Uterus (tissue), 2 donors: ENCODE results near the gene JAKMIP2.

ENCODE experiments used
- POLR2A ChIP-seq, 2 donors: fragments of 450-650 bp; IDR thresholded peaks; one replicate each; pipeline ENCODE4 v1.6.1; 2016; ENCODE audit warnings: antibody characterized with exemption in 2 of 2, mild to moderate bottlenecking in 1 of 2, moderate library complexity in 1 of 2
- TF ChIP-seq, protein P1 (sequence below), 4 experiments: fragments of 200-600 bp in 2 of 4; fragments of 450-650 bp in 2 of 4; sonication (generic) in 2 of 4; IDR thresholded peaks; one replicate each; pipeline ENCODE4 v1.5.1; 2016 to 2019; ENCODE audit warnings: antibody characterized with exemption in 4 of 4, mild to moderate bottlenecking in 2 of 4, moderate library complexity in 1 of 4

- TF ChIP-seq, protein P1, sequence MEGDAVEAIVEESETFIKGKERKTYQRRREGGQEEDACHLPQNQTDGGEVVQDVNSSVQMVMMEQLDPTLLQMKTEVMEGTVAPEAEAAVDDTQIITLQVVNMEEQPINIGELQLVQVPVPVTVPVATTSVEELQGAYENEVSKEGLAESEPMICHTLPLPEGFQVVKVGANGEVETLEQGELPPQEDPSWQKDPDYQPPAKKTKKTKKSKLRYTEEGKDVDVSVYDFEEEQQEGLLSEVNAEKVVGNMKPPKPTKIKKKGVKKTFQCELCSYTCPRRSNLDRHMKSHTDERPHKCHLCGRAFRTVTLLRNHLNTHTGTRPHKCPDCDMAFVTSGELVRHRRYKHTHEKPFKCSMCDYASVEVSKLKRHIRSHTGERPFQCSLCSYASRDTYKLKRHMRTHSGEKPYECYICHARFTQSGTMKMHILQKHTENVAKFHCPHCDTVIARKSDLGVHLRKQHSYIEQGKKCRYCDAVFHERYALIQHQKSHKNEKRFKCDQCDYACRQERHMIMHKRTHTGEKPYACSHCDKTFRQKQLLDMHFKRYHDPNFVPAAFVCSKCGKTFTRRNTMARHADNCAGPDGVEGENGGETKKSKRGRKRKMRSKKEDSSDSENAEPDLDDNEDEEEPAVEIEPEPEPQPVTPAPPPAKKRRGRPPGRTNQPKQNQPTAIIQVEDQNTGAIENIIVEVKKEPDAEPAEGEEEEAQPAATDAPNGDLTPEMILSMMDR (IDR thresholded peaks at IDR 0.05) = no peak
- no peak for TF ChIP-seq POLR2A (IDR thresholded peaks at IDR 0.05)
Measured at GRCh38 chr5:147826361-147826760, 43.8 kb upstream of the JAKMIP2 start.
